ENCODE measurements around the gene MR1.

DNA sequence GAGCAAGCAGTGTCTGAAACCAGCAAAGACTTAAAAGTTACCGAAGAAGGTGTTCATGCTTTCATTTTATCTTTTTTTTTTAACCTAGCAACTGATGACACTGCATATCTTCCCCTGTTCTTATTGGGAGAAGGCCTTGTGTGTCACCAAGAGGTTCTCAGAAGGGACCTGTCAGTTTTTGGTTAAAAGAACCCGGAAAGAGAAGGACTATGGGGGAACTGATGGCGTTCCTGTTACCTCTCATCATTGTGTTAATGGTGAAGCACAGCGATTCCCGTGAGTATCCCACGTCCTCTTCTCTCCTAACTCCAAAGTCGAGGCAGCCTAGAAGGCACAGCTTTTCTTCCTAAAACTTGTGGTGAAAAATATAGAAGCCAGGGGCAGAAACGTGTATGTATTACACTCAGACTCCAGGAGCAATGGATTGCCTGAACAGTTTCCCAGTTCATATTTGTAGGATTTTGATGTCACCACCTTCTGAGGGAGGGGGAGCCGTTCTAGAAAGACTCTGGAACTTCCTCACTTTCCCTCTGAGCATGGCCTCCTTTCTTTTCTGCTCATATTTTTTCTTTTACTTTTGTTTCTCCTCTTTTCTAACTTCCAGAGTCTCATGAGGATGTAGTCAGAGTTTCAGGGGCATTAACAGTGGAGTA lies at the start of gene MR1:
- TF ChIP-seq CTCF (IDR thresholded peaks at IDR 0.05; ENCODE audit: low read depth, low read length) (no peak), POLR2A (IDR thresholded peaks at IDR 0.05; ENCODE audit: extremely low read depth, insufficient read length) (peak; percentile 58), MYC (IDR thresholded peaks at IDR 0.05; ENCODE audit: low read depth, low read length) (no peak)
- TF ChIP-seq, protein P1, sequence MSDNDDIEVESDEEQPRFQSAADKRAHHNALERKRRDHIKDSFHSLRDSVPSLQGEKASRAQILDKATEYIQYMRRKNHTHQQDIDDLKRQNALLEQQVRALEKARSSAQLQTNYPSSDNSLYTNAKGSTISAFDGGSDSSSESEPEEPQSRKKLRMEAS (IDR thresholded peaks at IDR 0.05; ENCODE audit: low read depth, low read length), result no peak
